IMR-90 (cell line): Measurements from ENCODE around the gene MBD1.

Experiments
- BHLHE40 ChIP-seq: fragments of 150-350 bp; IDR thresholded peaks from 2 replicates; pipeline ENCODE4 v1.6.1; 2016; ENCODE audit warnings: mild to moderate bottlenecking, low read depth, low read length
- CEBPB ChIP-seq: IDR thresholded peaks from 2 replicates; pipeline ENCODE4 v1.6.1; 2012; ENCODE audit warnings: low read depth, low read length, improper control_type of control experiment
- CHD1 ChIP-seq: IDR thresholded peaks from 2 replicates; pipeline ENCODE4 v1.6.1; 2012; ENCODE audit warnings: low read depth, low read length, improper control_type of control experiment
- CTCF ChIP-seq: conservative IDR thresholded peaks from 2 replicates; pipeline ENCODE4 v1.5.1; 2012; ENCODE audit warnings: mild to moderate bottlenecking, low read depth, low read length, improper control_type of control experiment
- FOS ChIP-seq: fragments of 150-350 bp; IDR thresholded peaks from 2 replicates; pipeline ENCODE4 v1.6.1; 2016; ENCODE audit warnings: low read depth, low read length
- MAFK ChIP-seq: IDR thresholded peaks from 2 replicates; pipeline ENCODE4 v1.6.1; 2012; ENCODE audit warnings: low read depth, low read length, improper control_type of control experiment
- MXI1 ChIP-seq: IDR thresholded peaks from 2 replicates; pipeline ENCODE4 v1.6.1; 2012; ENCODE audit warnings: low read depth, mild to moderate bottlenecking, low read length, moderate library complexity, borderline replicate concordance
- NFE2L2 ChIP-seq: fragments of 150-350 bp; IDR thresholded peaks from 2 replicates; pipeline ENCODE4 v1.6.1; 2016; ENCODE audit warnings: low read depth, mild to moderate bottlenecking, low read length
- POLR2A ChIP-seq: IDR thresholded peaks from 2 replicates; pipeline ENCODE4 v1.6.1; 2012; ENCODE audit warnings: mild to moderate bottlenecking, low read depth, low read length
- RAD21 ChIP-seq: IDR thresholded peaks from 2 replicates; pipeline ENCODE4 v1.6.1; 2012; ENCODE audit warnings: low read length, improper control_type of control experiment
- TF ChIP-seq, protein P1 (sequence below): fragments of 150-350 bp; IDR thresholded peaks from 2 replicates; pipeline ENCODE4 v1.6.1; 2017; ENCODE audit warnings: mild to moderate bottlenecking, antibody characterized with exemption, low read length, low read depth

DNA sequence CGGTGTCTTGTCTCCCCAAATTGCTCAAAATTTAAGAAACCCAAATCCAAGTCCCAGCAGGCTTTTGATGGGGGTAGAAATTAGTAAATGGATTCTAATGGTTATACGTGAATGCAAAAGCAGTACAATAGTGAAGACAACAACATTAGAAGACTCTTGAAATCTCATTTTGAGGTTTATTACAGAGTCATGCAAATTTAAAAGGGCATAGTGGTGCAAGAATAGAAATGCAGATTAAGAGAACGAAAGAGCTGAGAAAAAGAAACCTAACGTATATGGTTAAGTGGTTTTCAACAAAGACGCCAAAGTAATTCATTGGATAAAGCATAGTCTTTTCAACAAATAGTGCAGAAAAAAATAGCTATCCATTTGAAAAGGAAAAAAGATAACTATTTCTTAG is 39.4 kb upstream of the MBD1 start:
- TF ChIP-seq CTCF, result no peak
- no peak for TF ChIP-seq POLR2A
- no peak for TF ChIP-seq FOS
- TF ChIP-seq, protein P1, sequence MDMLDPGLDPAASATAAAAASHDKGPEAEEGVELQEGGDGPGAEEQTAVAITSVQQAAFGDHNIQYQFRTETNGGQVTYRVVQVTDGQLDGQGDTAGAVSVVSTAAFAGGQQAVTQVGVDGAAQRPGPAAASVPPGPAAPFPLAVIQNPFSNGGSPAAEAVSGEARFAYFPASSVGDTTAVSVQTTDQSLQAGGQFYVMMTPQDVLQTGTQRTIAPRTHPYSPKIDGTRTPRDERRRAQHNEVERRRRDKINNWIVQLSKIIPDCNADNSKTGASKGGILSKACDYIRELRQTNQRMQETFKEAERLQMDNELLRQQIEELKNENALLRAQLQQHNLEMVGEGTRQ, result no peak
- TF ChIP-seq MAFK, result no peak
- TF ChIP-seq MXI1, result no peak
- no peak for TF ChIP-seq NFE2L2
- no peak for TF ChIP-seq CEBPB
- no peak for TF ChIP-seq RAD21
- TF ChIP-seq CHD1, result no peak
- no peak for TF ChIP-seq BHLHE40
